AG10803 (cell line): ENCODE data around the gene NKAIN1.

Experiments
- DNase-seq: peaks from one replicate; pipeline ENCODE4 v3.0.0; 2010; ENCODE audit warnings: low read depth
- H3K4me3 ChIP-seq: 2 replicates; pipeline ENCODE4 v1.5.1; 2011; ENCODE audit warnings: mild to moderate bottlenecking, low read length, control low read depth
- CTCF ChIP-seq: conservative IDR thresholded peaks from 2 replicates; pipeline ENCODE4 v1.5.1; 2011; ENCODE audit warnings: mild to moderate bottlenecking, low read length, control low read depth, inconsistent platforms

NKAIN1 gene

GRCh38 chr1:31234123-31234708 is 5.5 kb downstream of the NKAIN1 start:
- H3K4me3 ChIP-seq: no peak overlapping the region
- TF ChIP-seq CTCF: no peak
- no peak for DNase-seq

GRCh38 chr1:31232689-31233088 is 7.0 kb downstream of the NKAIN1 start:
- DNase-seq: no peak
- H3K4me3 ChIP-seq: no peak overlapping the region
- TF ChIP-seq CTCF: no peak

GRCh38 chr1:31231802-31232201 is 7.9 kb downstream of the NKAIN1 start:
- TF ChIP-seq CTCF: no peak
- H3K4me3 ChIP-seq: no peak overlapping the region
- DNase-seq: no peak

- no peak for TF ChIP-seq CTCF
- DNase-seq: no peak
- H3K4me3 ChIP-seq: no peak overlapping the region
These were observed 9.3 kb downstream of the NKAIN1 start for GRCh38 chr1:31230378-31230777.

GRCh38 chr1:31228986-31229385 is 10.7 kb downstream of the NKAIN1 start:
- no peak for TF ChIP-seq CTCF
- DNase-seq: no peak
- no peak overlapping the region for H3K4me3 ChIP-seq

GRCh38 chr1:31227891-31228568 is 11.7 kb downstream of the NKAIN1 start:
- no peak overlapping the region for H3K4me3 ChIP-seq
- DNase-seq: no peak
- no peak for TF ChIP-seq CTCF

GRCh38 chr1:31224068-31224467 is 15.6 kb downstream of the NKAIN1 start:
- no peak for TF ChIP-seq CTCF
- H3K4me3 ChIP-seq: no peak overlapping the region
- DNase-seq: no peak
